HepG2 (cell line): ENCODE measurements around the gene OR1F1. TPM values are rescaled to one million over a fixed set of nuclear protein-coding genes. Genes with fewer than 3 reads are reported as not detected.

ENCODE experiments used
- CC2D1A ChIP-seq: sonication (generic); formaldehyde crosslinking; IDR thresholded peaks from 2 replicates; pipeline ENCODE4 v1.8.1; 2023; ENCODE audit warnings: mild to moderate bottlenecking, missing genetic modification reagents
- DRAP1 ChIP-seq: IDR thresholded peaks from 2 replicates; pipeline ENCODE4 v1.6.1; 2016; ENCODE audit warnings: missing genetic modification reagents, missing compliant biosample characterization
- HNRNPH1 ChIP-seq: fragments of 200-400 bp; formaldehyde crosslinking; optimal IDR thresholded peaks from 2 replicates; pipeline ENCODE3; 2017; ENCODE audit warnings: mild to moderate bottlenecking, low read depth, low read length
- KLF16 ChIP-seq, 2 experiments: sonication (generic) in 1 of 2; formaldehyde crosslinking in 1 of 2; IDR thresholded peaks; 2 replicates each; pipeline versions ENCODE4 v1.6.1 to v1.8.0; 2016 to 2023; ENCODE audit warnings: missing genetic modification reagents in 2 of 2, missing compliant biosample characterization in 1 of 2
- NFE2L2 ChIP-seq: fragments of 150-350 bp; IDR thresholded peaks from 2 replicates; pipeline ENCODE4 v1.6.1; 2014; ENCODE audit warnings: low read length
- NR3C1 ChIP-seq: sonication (generic); formaldehyde crosslinking; IDR thresholded peaks from 2 replicates; pipeline ENCODE4 v1.4.0; 2020; ENCODE audit warnings: missing genetic modification reagents
- SIX4 ChIP-seq: sonication (generic); formaldehyde crosslinking; IDR thresholded peaks from 2 replicates; pipeline ENCODE4 v1.4.0; 2020; ENCODE audit warnings: missing genetic modification reagents
- SOX5 ChIP-seq: IDR thresholded peaks from 2 replicates; pipeline ENCODE4 v1.6.1; 2016; ENCODE audit warnings: borderline replicate concordance
- SRSF9 ChIP-seq: fragments of 200-400 bp; formaldehyde crosslinking; IDR thresholded peaks from 2 replicates; pipeline ENCODE4 v1.6.1; 2018; ENCODE audit warnings: borderline replicate concordance, mild to moderate bottlenecking, low read depth, low read length; ENCODE audit not compliant: insufficient read depth, poor library complexity, severe bottlenecking
- ZFP37 ChIP-seq: sonication (generic); formaldehyde crosslinking; IDR thresholded peaks from 2 replicates; pipeline ENCODE4 v1.4.0; 2020; ENCODE audit warnings: missing genetic modification reagents, borderline replicate concordance
- ZNF136 ChIP-seq: sonication (generic); formaldehyde crosslinking; IDR thresholded peaks from 2 replicates; pipeline ENCODE4 v1.8.1; 2022; ENCODE audit warnings: low read depth, mild to moderate bottlenecking, moderate library complexity, missing genetic modification reagents
- ZNF225 ChIP-seq: sonication (generic); formaldehyde crosslinking; IDR thresholded peaks from 2 replicates; pipeline ENCODE4 v1.4.0; 2020; ENCODE audit warnings: mild to moderate bottlenecking, missing genetic modification reagents
- ZNF230 ChIP-seq: sonication (generic); formaldehyde crosslinking; IDR thresholded peaks from 2 replicates; pipeline ENCODE4 v1.4.0; 2020; ENCODE audit warnings: mild to moderate bottlenecking, missing genetic modification reagents
- ZNF24 ChIP-seq: fragments of 450-650 bp; IDR thresholded peaks from 2 replicates; pipeline ENCODE4 v1.6.1; 2017; ENCODE audit warnings: antibody characterized with exemption, mild to moderate bottlenecking
- ZNF414 ChIP-seq: sonication (generic); formaldehyde crosslinking; IDR thresholded peaks from 2 replicates; pipeline ENCODE4 v1.5.0; 2020; ENCODE audit warnings: missing genetic modification reagents
- ZNF546 ChIP-seq: sonication (generic); formaldehyde crosslinking; conservative IDR thresholded peaks from 2 replicates; pipeline ENCODE4 v1.8.1; 2023; ENCODE audit warnings: mild to moderate bottlenecking, missing genetic modification reagents
- ZNF737 ChIP-seq: sonication (generic); formaldehyde crosslinking; IDR thresholded peaks from 2 replicates; pipeline ENCODE4 v1.5.0; 2020; ENCODE audit warnings: missing genetic modification reagents, mild to moderate bottlenecking, borderline replicate concordance
- ZSCAN21 ChIP-seq: sonication (generic); formaldehyde crosslinking; IDR thresholded peaks from 2 replicates; pipeline ENCODE4 v1.8.0; 2022; ENCODE audit warnings: mild to moderate bottlenecking, missing genetic modification reagents, moderate library complexity, borderline replicate concordance
- ZSCAN25 ChIP-seq: sonication (generic); formaldehyde crosslinking; IDR thresholded peaks from 2 replicates; pipeline ENCODE4 v1.8.0; 2022; ENCODE audit warnings: mild to moderate bottlenecking, missing genetic modification reagents
- polyA plus RNA-seq, 8 experiments: library from polyadenylated mRNA; depleted of rRNA in 3 of 8; stranded (reverse) in 7 of 8; unstranded in 1 of 8; fragments of >200 nt; fragmentation: Illumina TruSeq in 4 of 8; extraction: Trizol in 4 of 8; gene quantifications; 2 replicates each; pipeline versions ENCODE4 v1.2.1 to v1.2.3, GENCODE V29; 2011 to 2016; ENCODE audit warnings: low read depth in 4 of 8, missing spikeins in 1 of 8, mixed read lengths in 1 of 8; ENCODE audit not compliant: insufficient read depth in 1 of 8
- total RNA-seq, 5 experiments: library from RNA; depleted of rRNA; stranded (reverse); fragments of >200 nt; fragmentation: Illumina TruSeq; extraction: Trizol; gene quantifications; 2 replicates each; pipeline ENCODE4 v1.2.3, GENCODE V29; 2016; ENCODE audit warnings: low read depth in 1 of 5
- TF ChIP-seq, protein P1 (sequence below): sonication (generic); formaldehyde crosslinking; IDR thresholded peaks from 2 replicates; pipeline ENCODE4 v1.4.0; 2020; ENCODE audit warnings: missing genetic modification reagents, borderline replicate concordance
- TF ChIP-seq, protein P2 (sequence below): IDR thresholded peaks from 2 replicates; pipeline ENCODE4 v1.6.1; 2018; ENCODE audit warnings: missing genetic modification reagents
- TF ChIP-seq, protein P3 (sequence below): sonication (generic); formaldehyde crosslinking; IDR thresholded peaks from 2 replicates; pipeline ENCODE4 v1.5.0; 2020; ENCODE audit warnings: missing genetic modification reagents

Gene OR1F1
- total and polyA plus RNA-seq, 2 of the 13 experiments (the other 11 are each of a cell fraction or from before 2014, with no cell fraction given) = 0.90 TPM; not detected in 1

DNA sequence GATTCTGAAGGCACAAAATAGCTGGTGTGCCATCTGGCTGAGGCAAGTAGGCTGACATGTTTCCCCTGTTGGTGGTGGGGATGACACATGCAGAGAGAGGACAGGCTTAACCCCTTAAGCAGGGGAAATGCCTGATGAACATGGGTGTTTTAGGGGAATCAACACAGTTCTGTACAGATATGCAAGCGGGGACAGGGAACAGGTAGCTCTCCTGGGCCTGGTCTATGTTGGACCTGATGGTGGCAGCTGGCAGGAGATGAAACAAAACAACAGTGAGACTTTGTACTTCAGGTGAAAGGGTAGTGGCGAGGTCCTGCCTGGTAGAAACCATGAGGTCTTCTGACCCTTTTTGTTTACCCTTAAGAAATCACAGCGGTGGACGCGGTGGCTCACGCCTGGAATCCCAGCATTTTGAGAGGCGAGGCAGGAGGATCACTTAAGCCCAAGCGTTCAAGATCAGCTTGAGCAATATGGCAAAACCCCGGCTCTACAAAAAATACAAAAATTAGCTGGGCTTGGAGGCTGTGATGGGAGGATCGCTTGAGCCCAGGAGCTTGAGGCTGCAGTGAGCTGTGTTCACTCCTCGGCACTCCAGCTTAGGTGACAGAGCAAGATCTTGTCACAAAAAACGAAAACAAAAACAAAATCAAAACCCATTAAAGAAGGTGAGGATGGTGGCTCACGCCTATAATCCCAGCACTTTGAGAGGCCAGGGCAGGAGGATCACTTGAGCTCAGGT is 10.5 kb downstream of the OR1F1 start (continued):
- TF ChIP-seq, protein P1, sequence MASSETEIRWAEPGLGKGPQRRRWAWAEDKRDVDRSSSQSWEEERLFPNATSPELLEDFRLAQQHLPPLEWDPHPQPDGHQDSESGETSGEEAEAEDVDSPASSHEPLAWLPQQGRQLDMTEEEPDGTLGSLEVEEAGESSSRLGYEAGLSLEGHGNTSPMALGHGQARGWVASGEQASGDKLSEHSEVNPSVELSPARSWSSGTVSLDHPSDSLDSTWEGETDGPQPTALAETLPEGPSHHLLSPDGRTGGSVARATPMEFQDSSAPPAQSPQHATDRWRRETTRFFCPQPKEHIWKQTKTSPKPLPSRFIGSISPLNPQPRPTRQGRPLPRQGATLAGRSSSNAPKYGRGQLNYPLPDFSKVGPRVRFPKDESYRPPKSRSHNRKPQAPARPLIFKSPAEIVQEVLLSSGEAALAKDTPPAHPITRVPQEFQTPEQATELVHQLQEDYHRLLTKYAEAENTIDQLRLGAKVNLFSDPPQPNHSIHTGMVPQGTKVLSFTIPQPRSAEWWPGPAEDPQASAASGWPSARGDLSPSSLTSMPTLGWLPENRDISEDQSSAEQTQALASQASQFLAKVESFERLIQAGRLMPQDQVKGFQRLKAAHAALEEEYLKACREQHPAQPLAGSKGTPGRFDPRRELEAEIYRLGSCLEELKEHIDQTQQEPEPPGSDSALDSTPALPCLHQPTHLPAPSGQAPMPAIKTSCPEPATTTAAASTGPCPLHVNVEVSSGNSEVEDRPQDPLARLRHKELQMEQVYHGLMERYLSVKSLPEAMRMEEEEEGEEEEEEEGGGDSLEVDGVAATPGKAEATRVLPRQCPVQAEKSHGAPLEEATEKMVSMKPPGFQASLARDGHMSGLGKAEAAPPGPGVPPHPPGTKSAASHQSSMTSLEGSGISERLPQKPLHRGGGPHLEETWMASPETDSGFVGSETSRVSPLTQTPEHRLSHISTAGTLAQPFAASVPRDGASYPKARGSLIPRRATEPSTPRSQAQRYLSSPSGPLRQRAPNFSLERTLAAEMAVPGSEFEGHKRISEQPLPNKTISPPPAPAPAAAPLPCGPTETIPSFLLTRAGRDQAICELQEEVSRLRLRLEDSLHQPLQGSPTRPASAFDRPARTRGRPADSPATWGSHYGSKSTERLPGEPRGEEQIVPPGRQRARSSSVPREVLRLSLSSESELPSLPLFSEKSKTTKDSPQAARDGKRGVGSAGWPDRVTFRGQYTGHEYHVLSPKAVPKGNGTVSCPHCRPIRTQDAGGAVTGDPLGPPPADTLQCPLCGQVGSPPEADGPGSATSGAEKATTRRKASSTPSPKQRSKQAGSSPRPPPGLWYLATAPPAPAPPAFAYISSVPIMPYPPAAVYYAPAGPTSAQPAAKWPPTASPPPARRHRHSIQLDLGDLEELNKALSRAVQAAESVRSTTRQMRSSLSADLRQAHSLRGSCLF (CRISPR knock-in tag) = no peak
- TF ChIP-seq SIX4 (CRISPR knock-in tag) (no peak), NFE2L2 (no peak), ZSCAN21 (no peak), HNRNPH1 (no peak), ZNF737 (no peak), ZNF414 (CRISPR knock-in tag) (peak; percentile 85), NR3C1 (CRISPR knock-in tag) (no peak), ZSCAN25 (CRISPR knock-in tag) (peak; percentile 93), ZNF24 (no peak), KLF16 (CRISPR knock-in tag; IDR thresholded peaks at IDR 0.05) (peak in 1 of 2 experiments; percentile 55; a peak in 1 of 4 replicates), CC2D1A (no peak), ZFP37 (CRISPR knock-in tag) (no peak), ZNF230 (no peak), DRAP1 (CRISPR knock-in tag) (peak; percentile 52; the same call in 1 of the 2 replicates), ZNF136 (CRISPR knock-in tag) (no peak), ZNF546 (0 out of 2 replicates have a peak, but pooled peaks have one; percentile 40), SOX5 (CRISPR knock-in tag) (peak; percentile 68), SRSF9 (no peak), ZNF225 (CRISPR knock-in tag) (no peak)
- TF ChIP-seq, protein P2, sequence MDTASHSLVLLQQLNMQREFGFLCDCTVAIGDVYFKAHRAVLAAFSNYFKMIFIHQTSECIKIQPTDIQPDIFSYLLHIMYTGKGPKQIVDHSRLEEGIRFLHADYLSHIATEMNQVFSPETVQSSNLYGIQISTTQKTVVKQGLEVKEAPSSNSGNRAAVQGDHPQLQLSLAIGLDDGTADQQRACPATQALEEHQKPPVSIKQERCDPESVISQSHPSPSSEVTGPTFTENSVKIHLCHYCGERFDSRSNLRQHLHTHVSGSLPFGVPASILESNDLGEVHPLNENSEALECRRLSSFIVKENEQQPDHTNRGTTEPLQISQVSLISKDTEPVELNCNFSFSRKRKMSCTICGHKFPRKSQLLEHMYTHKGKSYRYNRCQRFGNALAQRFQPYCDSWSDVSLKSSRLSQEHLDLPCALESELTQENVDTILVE = no peak
- TF ChIP-seq, protein P3, sequence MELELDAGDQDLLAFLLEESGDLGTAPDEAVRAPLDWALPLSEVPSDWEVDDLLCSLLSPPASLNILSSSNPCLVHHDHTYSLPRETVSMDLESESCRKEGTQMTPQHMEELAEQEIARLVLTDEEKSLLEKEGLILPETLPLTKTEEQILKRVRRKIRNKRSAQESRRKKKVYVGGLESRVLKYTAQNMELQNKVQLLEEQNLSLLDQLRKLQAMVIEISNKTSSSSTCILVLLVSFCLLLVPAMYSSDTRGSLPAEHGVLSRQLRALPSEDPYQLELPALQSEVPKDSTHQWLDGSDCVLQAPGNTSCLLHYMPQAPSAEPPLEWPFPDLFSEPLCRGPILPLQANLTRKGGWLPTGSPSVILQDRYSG = no peak
